Measurements from ENCODE around the gene FAAP20. TPM values are rescaled to one million over a fixed set of nuclear protein-coding genes. Genes with fewer than 3 reads are reported as not detected.
A peak's percentile ranks its signal among the peaks of the same experiment; 100 is the strongest.

The FAAP20 gene
- total and polyA plus RNA-seq, 9 of the 15 experiments (the other 6 are each of a cell fraction or from before 2014, with no cell fraction given), result 0.58 to 143 (median 9.9) TPM

- no peak; the same call in none of the 2 replicates for TF ChIP-seq JUND (IDR thresholded peaks at IDR 0.05; ENCODE audit: borderline replicate concordance, low read depth, low read length)
- TF ChIP-seq JUND (tag; IDR thresholded peaks at IDR 0.05; ENCODE audit: borderline replicate concordance, low read depth, low read length), result no peak
- TF ChIP-seq, protein P1, sequence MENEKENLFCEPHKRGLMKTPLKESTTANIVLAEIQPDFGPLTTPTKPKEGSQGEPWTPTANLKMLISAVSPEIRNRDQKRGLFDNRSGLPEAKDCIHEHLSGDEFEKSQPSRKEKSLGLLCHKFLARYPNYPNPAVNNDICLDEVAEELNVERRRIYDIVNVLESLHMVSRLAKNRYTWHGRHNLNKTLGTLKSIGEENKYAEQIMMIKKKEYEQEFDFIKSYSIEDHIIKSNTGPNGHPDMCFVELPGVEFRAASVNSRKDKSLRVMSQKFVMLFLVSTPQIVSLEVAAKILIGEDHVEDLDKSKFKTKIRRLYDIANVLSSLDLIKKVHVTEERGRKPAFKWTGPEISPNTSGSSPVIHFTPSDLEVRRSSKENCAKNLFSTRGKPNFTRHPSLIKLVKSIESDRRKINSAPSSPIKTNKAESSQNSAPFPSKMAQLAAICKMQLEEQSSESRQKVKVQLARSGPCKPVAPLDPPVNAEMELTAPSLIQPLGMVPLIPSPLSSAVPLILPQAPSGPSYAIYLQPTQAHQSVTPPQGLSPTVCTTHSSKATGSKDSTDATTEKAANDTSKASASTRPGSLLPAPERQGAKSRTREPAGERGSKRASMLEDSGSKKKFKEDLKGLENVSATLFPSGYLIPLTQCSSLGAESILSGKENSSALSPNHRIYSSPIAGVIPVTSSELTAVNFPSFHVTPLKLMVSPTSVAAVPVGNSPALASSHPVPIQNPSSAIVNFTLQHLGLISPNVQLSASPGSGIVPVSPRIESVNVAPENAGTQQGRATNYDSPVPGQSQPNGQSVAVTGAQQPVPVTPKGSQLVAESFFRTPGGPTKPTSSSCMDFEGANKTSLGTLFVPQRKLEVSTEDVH (IDR thresholded peaks at IDR 0.05; ENCODE audit: low read depth, partially characterized antibody), result no peak
- TF ChIP-seq ZNF445 (CRISPR knock-in tag; IDR thresholded peaks at IDR 0.05; ENCODE audit: low read depth), result no peak
- TF ChIP-seq SMC3 (conservative IDR thresholded peaks at IDR 0.05; ENCODE audit: insufficient read depth, low read depth, low read length), result peak; percentile 91
These were observed 514 bp upstream of the FAAP20 start (continued) for GRCh38 chr1:2194898-2195673.
